IMR-90 (cell line): ENCODE results near the gene AQP1. TPM values are rescaled to one million over a fixed set of nuclear protein-coding genes. Genes with fewer than 3 reads are reported as not detected.

ENCODE experiments used
- ATAC-seq: fragments of 200-7000 bp; cut with Tn5 transposase; 2 replicates; pipeline ENCODE4 v1.9.1; 2020; ENCODE audit warnings: low read depth, mild to moderate bottlenecking, moderate library complexity
- BruUV-seq: library from RNA; stranded (reverse); fragments of 400-500 nt; replicated peaks from 2 replicates; lab custom pipeline; 2021; lab: Mats Ljungman, UMichigan
- CTCF ChIA-PET: fragments of 300-600 bp; formaldehyde crosslinking; extraction: SDS; loops from one replicate; lab custom pipeline; 2021; ENCODE audit warnings: antibody characterized with exemption; lab: Yijun Ruan, JAX
- POLR2A ChIA-PET: fragments of 300-600 bp; sonication (Branson Sonifier 250); formaldehyde crosslinking; loops from one replicate; lab custom pipeline; 2022; ENCODE audit warnings: antibody characterized with exemption; ENCODE audit not compliant: unreplicated experiment; lab: Charles Lee
- DNase-seq: peaks from one replicate; pipeline ENCODE4 v3.0.0; 2013
- H2AFZ ChIP-seq: replicated peaks from 2 replicates; pipeline ENCODE3; 2013; ENCODE audit warnings: low read length, mild to moderate bottlenecking; ENCODE audit not compliant: poor library complexity
- H2AK5ac ChIP-seq: 2 replicates; pipeline ENCODE4 v1.6.1; 2013; ENCODE audit warnings: low read depth, low read length, inconsistent platforms
- H2AK9ac ChIP-seq: replicated peaks from 2 replicates; pipeline ENCODE3; 2013; ENCODE audit warnings: mild to moderate bottlenecking, low read depth, low read length, moderate library complexity; ENCODE audit not compliant: poor library complexity
- H2BK120ac ChIP-seq: 2 replicates; pipeline ENCODE4 v1.6.1; 2013; ENCODE audit warnings: low read depth, low read length, inconsistent platforms
- H2BK15ac ChIP-seq: 3 replicates; pipeline ENCODE4 v1.6.1; 2013; ENCODE audit warnings: low read depth, low read length, inconsistent platforms
- H2BK20ac ChIP-seq: 2 replicates; pipeline ENCODE4 v1.6.1; 2013; ENCODE audit warnings: low read depth, mild to moderate bottlenecking, inconsistent platforms, low read length, moderate library complexity
- H2BK5ac ChIP-seq: 2 replicates; pipeline ENCODE4 v1.6.1; 2013; ENCODE audit warnings: mild to moderate bottlenecking, low read depth, low read length, inconsistent platforms; ENCODE audit not compliant: poor library complexity, severe bottlenecking
- H3K14ac ChIP-seq: replicated peaks from 2 replicates; pipeline ENCODE4 v1.6.1; 2013; ENCODE audit warnings: low read depth, low read length, inconsistent platforms
- H3K18ac ChIP-seq: 2 replicates; pipeline ENCODE4 v1.6.1; 2013; ENCODE audit warnings: low read depth, low read length, control low read depth
- H3K23ac ChIP-seq: 2 replicates; pipeline ENCODE4 v1.6.1; 2013; ENCODE audit warnings: low read depth, low read length, inconsistent platforms
- H3K27ac ChIP-seq: 2 replicates; pipeline ENCODE4 v1.5.1; 2013; ENCODE audit warnings: mild to moderate bottlenecking, control low read depth, low read length; ENCODE audit not compliant: insufficient read depth
- H3K27me3 ChIP-seq: 2 replicates; pipeline ENCODE4 v1.6.1; 2013; ENCODE audit warnings: low read length; ENCODE audit not compliant: control insufficient read depth, insufficient read depth
- H3K36me3 ChIP-seq: 2 replicates; pipeline ENCODE4 v1.6.1; 2013; ENCODE audit warnings: low read length, mixed read lengths; ENCODE audit not compliant: control insufficient read depth, insufficient read depth
- H3K4ac ChIP-seq: 2 replicates; pipeline ENCODE4 v1.6.1; 2013; ENCODE audit warnings: low read depth, low read length, inconsistent platforms
- H3K4me1 ChIP-seq: 2 replicates; pipeline ENCODE4 v1.6.1; 2013; ENCODE audit warnings: low read length, mixed read lengths; ENCODE audit not compliant: control insufficient read depth, insufficient read depth
- H3K4me2 ChIP-seq: 2 replicates; pipeline ENCODE4 v1.6.1; 2013; ENCODE audit warnings: low read depth, mild to moderate bottlenecking, control low read depth, low read length, moderate library complexity
- H3K4me3 ChIP-seq: 2 replicates; pipeline ENCODE4 v1.5.1; 2013; ENCODE audit warnings: low read depth, mild to moderate bottlenecking, control low read depth, low read length, moderate library complexity; ENCODE audit not compliant: insufficient read depth
- H3K56ac ChIP-seq: 2 replicates; pipeline ENCODE4 v1.6.1; 2013; ENCODE audit warnings: low read length, inconsistent platforms; ENCODE audit not compliant: insufficient read depth; ENCODE audit errors: extremely low read depth
- H3K79me1 ChIP-seq, 2 experiments: 2 replicates each; pipeline ENCODE4 v1.6.1; 2013; ENCODE audit warnings: low read length in 2 of 2, inconsistent platforms in 1 of 2, low read depth in 1 of 2
- H3K9ac ChIP-seq: 2 replicates; pipeline ENCODE4 v1.6.1; 2013; ENCODE audit warnings: low read depth, low read length, control low read depth
- H3K9me1 ChIP-seq: 2 replicates; pipeline ENCODE4 v1.6.1; 2013; ENCODE audit warnings: low read length, inconsistent platforms; ENCODE audit not compliant: insufficient read depth
- H3K9me3 ChIP-seq: 2 replicates; pipeline ENCODE4 v1.6.1; 2013; ENCODE audit warnings: low read length; ENCODE audit not compliant: control insufficient read depth, insufficient read depth
- H4K20me1 ChIP-seq: 2 replicates; pipeline ENCODE4 v1.6.1; 2013; ENCODE audit warnings: low read length, inconsistent platforms; ENCODE audit not compliant: insufficient read depth
- H4K5ac ChIP-seq: 2 replicates; pipeline ENCODE4 v1.6.1; 2013; ENCODE audit warnings: mild to moderate bottlenecking, low read depth, low read length, control low read depth
- H4K8ac ChIP-seq, 2 experiments: 2 replicates each; pipeline ENCODE4 v1.6.1; 2013; ENCODE audit warnings: low read depth in 2 of 2, low read length in 2 of 2, control low read depth in 1 of 2, inconsistent platforms in 1 of 2
- H4K91ac ChIP-seq: 2 replicates; pipeline ENCODE4 v1.6.1; 2013; ENCODE audit warnings: low read depth, low read length, inconsistent platforms; ENCODE audit not compliant: insufficient read depth
- BHLHE40 ChIP-seq: fragments of 150-350 bp; IDR thresholded peaks from 2 replicates; pipeline ENCODE4 v1.6.1; 2016; ENCODE audit warnings: mild to moderate bottlenecking, low read depth, low read length
- CEBPB ChIP-seq: IDR thresholded peaks from 2 replicates; pipeline ENCODE4 v1.6.1; 2012; ENCODE audit warnings: low read depth, low read length, improper control_type of control experiment
- CHD1 ChIP-seq: IDR thresholded peaks from 2 replicates; pipeline ENCODE4 v1.6.1; 2012; ENCODE audit warnings: low read depth, low read length, improper control_type of control experiment
- CTCF ChIP-seq: conservative IDR thresholded peaks from 2 replicates; pipeline ENCODE4 v1.5.1; 2012; ENCODE audit warnings: mild to moderate bottlenecking, low read depth, low read length, improper control_type of control experiment
- ELK1 ChIP-seq: fragments of 150-350 bp; IDR thresholded peaks from 2 replicates; pipeline ENCODE4 v1.6.1; 2016; ENCODE audit warnings: low read depth, mild to moderate bottlenecking, low read length, moderate library complexity, borderline replicate concordance
- FOS ChIP-seq: fragments of 150-350 bp; IDR thresholded peaks from 2 replicates; pipeline ENCODE4 v1.6.1; 2016; ENCODE audit warnings: low read depth, low read length
- MAFK ChIP-seq: IDR thresholded peaks from 2 replicates; pipeline ENCODE4 v1.6.1; 2012; ENCODE audit warnings: low read depth, low read length, improper control_type of control experiment
- MAZ ChIP-seq: IDR thresholded peaks from 2 replicates; pipeline ENCODE4 v1.6.1; 2012; ENCODE audit warnings: low read depth, mild to moderate bottlenecking, low read length, improper control_type of control experiment, moderate library complexity, borderline replicate concordance
- MXI1 ChIP-seq: IDR thresholded peaks from 2 replicates; pipeline ENCODE4 v1.6.1; 2012; ENCODE audit warnings: low read depth, mild to moderate bottlenecking, low read length, moderate library complexity, borderline replicate concordance
- NFE2L2 ChIP-seq: fragments of 150-350 bp; IDR thresholded peaks from 2 replicates; pipeline ENCODE4 v1.6.1; 2016; ENCODE audit warnings: low read depth, mild to moderate bottlenecking, low read length
- POLR2A ChIP-seq: IDR thresholded peaks from 2 replicates; pipeline ENCODE4 v1.6.1; 2012; ENCODE audit warnings: mild to moderate bottlenecking, low read depth, low read length
- RAD21 ChIP-seq: IDR thresholded peaks from 2 replicates; pipeline ENCODE4 v1.6.1; 2012; ENCODE audit warnings: low read length, improper control_type of control experiment
- RCOR1 ChIP-seq: IDR thresholded peaks from 2 replicates; pipeline ENCODE4 v1.6.1; 2012; ENCODE audit warnings: mild to moderate bottlenecking, low read length, improper control_type of control experiment; ENCODE audit not compliant: insufficient replicate concordance
- RFX5 ChIP-seq: IDR thresholded peaks from 2 replicates; pipeline ENCODE4 v1.8.0; 2012; ENCODE audit warnings: low read depth, mild to moderate bottlenecking, low read length, moderate library complexity
- SMC3 ChIP-seq: fragments of 150-350 bp; IDR thresholded peaks from 2 replicates; pipeline ENCODE4 v1.6.1; 2016; ENCODE audit warnings: low read depth, mild to moderate bottlenecking, antibody characterized with exemption, low read length, moderate library complexity
- USF2 ChIP-seq: fragments of 150-350 bp; IDR thresholded peaks from 2 replicates; pipeline ENCODE4 v1.6.1; 2017; ENCODE audit warnings: mild to moderate bottlenecking, antibody characterized with exemption, low read length, low read depth
- WGBS, 2 experiments: methylation state at CpG; one replicate each; pipeline versions ENCODE4 v1.1.5 to v1.1.7; 2013; ENCODE audit warnings: missing lambda C conversion rate in 2 of 2; ENCODE audit not compliant: insufficient read length in 1 of 2; ENCODE audit errors: extremely low coverage in 2 of 2; 5-methylcytosine and 5-hydroxymethylcytosine counted together
- dilution Hi-C: fragments of 300-500 bp; cut with HindIII; formaldehyde crosslinking; loops from one replicate; pipeline ENCODE4 v1.14.3; 2018; ENCODE audit warnings: low sequenced_read_pairs; ENCODE audit not compliant: unreplicated experiment
- in situ Hi-C: fragments of 300-500 bp; cut with MboI; formaldehyde crosslinking; loops from 3 replicates; pipeline ENCODE4 v1.14.3; 2019; ENCODE audit warnings: low sequenced_read_pairs, inconsistent platforms, mixed read lengths
- intact Hi-C: fragments of 100-400 bp; cut with micrococcal nuclease; formaldehyde crosslinking; loops from 2 replicates; pipeline ENCODE4 v1.10.0; 2022
- polyA plus RNA-seq, 3 experiments: library from polyadenylated mRNA; depleted of rRNA; stranded (reverse); fragments of >200 nt; gene quantifications; 2 replicates each; pipeline ENCODE4 v1.2.3, GENCODE V29; 2012; ENCODE audit warnings: low replicate concordance in 1 of 3
- total RNA-seq: library from RNA; depleted of rRNA; stranded (reverse); fragments of >200 nt; gene quantifications from 2 replicates; pipeline ENCODE4 v1.2.3, GENCODE V29; 2012

Gene AQP1
- total and polyA plus RNA-seq, 2 of the 4 experiments (the other 2 are of a cell fraction) = 0.18 to 0.39 TPM

- Histone ChIP-seq H4K8ac (no peak overlapping the region), H3K79me1 (no peaks in the 10 kb centered on the region), H3K4me1 (peaks cover 5% of the 10 kb centered on the region), H3K9me1 (peaks cover 5% of the 10 kb centered on the region; the same call in 1 of the 2 replicates), H4K5ac (no peak overlapping the region), H4K20me1 (no peaks in the 10 kb centered on the region), H3K9ac (no peak overlapping the region), H2BK20ac (no peak overlapping the region), H2BK5ac (no peak overlapping the region), H2AFZ (no peak overlapping the region), H2BK15ac (no peak overlapping the region), H4K91ac (no peak overlapping the region), H3K18ac (no peak overlapping the region), H3K4me2 (no peak overlapping the region), H3K36me3 (no peaks in the 10 kb centered on the region), H3K56ac (no peak overlapping the region), H3K27me3 (peaks cover 6% of the 10 kb centered on the region; the same call in 1 of the 2 replicates), H2AK9ac (no peak overlapping the region), H3K4me3 (no peak overlapping the region), H2BK120ac (no peak overlapping the region), H3K27ac (no peak overlapping the region), H3K23ac (no peak overlapping the region), H3K9me3 (peaks cover 6% of the 10 kb centered on the region), H3K4ac (no peak overlapping the region), H2AK5ac (no peak overlapping the region), H3K14ac (no peak overlapping the region)
- no CpG with 5 or more reads among the region's 5 CpGs for WGBS, 2 experiments
- ATAC-seq = no peak
- POLR2A ChIA-PET = no interaction called here
- dilution Hi-C loops = no loop called here
- BruUV-seq = no TSS peak
- CTCF ChIA-PET = no interaction called here
- intact Hi-C loops = no loop called here
- TF ChIP-seq CHD1 = no peak
- no peak for TF ChIP-seq CEBPB
- no peak for TF ChIP-seq NFE2L2
- TF ChIP-seq POLR2A = no peak
- no peak for TF ChIP-seq RCOR1
- TF ChIP-seq USF2 = no peak
- TF ChIP-seq RFX5 = no peak
- no peak for TF ChIP-seq RAD21
- TF ChIP-seq CTCF = no peak
- TF ChIP-seq ELK1 = no peak
- no peak for TF ChIP-seq BHLHE40
- TF ChIP-seq MAZ = no peak
- no peak for TF ChIP-seq FOS
- no peak for TF ChIP-seq MAFK
- no peak for TF ChIP-seq MXI1
- no peak for TF ChIP-seq SMC3
- no peak for DNase-seq
- in situ Hi-C loops = no loop called here
These were observed 14.7 kb downstream of the AQP1 start for GRCh38 chr7:30926313-30926712.
